ENCODE data around the gene CARS2. TPM values are rescaled to one million over a fixed set of nuclear protein-coding genes. Genes with fewer than 3 reads are reported as not detected.

CARS2 gene
- total and polyA plus RNA-seq, 2 experiments from 2014 or later = 39.0 to 53.5 TPM

DNA sequence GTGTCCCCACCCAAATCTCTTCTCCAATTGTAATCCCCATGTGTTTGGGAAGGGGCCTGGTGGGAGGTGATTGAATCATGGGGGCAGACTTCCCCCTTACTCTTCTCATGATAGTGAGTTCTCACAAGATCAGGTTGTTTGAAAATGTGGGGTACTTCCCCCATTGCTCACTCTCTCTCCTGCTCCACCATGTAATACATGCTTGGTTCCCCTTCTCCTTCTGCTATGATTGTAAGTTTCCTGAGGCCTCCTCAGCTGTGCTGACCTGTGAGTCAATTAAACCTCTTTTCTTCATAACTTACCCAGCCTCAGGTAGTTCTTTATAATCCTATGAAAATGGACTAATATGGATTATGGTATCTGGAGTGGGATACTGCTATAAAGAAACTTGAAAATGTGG is 31.6 kb upstream of the CARS2 start:
- TF ChIP-seq ZNF331 (CRISPR knock-in tag; IDR thresholded peaks at IDR 0.05; ENCODE audit: low read depth) (no peak), STAT1 (IDR thresholded peaks at IDR 0.05; ENCODE audit: unreplicated experiment) (no peak), JUNB (IDR thresholded peaks at IDR 0.05; ENCODE audit: unreplicated experiment) (no peak), ZNF114 (CRISPR knock-in tag; IDR thresholded peaks at IDR 0.05) (no peak), CREB1 (CRISPR knock-in tag; IDR thresholded peaks at IDR 0.05; ENCODE audit: low read depth) (no peak), EZH2phosphoT487 (IDR thresholded peaks at IDR 0.05; ENCODE audit: unreplicated experiment) (no peak), POLR2AphosphoS5 (IDR thresholded peaks at IDR 0.05; ENCODE audit: low read depth) (no peak), NANOG (IDR thresholded peaks at IDR 0.05; ENCODE audit: borderline replicate concordance) (no peak), EZH2 (IDR thresholded peaks at IDR 0.05; ENCODE audit: low read depth, unreplicated experiment) (no peak)
- TF ChIP-seq, protein P1, sequence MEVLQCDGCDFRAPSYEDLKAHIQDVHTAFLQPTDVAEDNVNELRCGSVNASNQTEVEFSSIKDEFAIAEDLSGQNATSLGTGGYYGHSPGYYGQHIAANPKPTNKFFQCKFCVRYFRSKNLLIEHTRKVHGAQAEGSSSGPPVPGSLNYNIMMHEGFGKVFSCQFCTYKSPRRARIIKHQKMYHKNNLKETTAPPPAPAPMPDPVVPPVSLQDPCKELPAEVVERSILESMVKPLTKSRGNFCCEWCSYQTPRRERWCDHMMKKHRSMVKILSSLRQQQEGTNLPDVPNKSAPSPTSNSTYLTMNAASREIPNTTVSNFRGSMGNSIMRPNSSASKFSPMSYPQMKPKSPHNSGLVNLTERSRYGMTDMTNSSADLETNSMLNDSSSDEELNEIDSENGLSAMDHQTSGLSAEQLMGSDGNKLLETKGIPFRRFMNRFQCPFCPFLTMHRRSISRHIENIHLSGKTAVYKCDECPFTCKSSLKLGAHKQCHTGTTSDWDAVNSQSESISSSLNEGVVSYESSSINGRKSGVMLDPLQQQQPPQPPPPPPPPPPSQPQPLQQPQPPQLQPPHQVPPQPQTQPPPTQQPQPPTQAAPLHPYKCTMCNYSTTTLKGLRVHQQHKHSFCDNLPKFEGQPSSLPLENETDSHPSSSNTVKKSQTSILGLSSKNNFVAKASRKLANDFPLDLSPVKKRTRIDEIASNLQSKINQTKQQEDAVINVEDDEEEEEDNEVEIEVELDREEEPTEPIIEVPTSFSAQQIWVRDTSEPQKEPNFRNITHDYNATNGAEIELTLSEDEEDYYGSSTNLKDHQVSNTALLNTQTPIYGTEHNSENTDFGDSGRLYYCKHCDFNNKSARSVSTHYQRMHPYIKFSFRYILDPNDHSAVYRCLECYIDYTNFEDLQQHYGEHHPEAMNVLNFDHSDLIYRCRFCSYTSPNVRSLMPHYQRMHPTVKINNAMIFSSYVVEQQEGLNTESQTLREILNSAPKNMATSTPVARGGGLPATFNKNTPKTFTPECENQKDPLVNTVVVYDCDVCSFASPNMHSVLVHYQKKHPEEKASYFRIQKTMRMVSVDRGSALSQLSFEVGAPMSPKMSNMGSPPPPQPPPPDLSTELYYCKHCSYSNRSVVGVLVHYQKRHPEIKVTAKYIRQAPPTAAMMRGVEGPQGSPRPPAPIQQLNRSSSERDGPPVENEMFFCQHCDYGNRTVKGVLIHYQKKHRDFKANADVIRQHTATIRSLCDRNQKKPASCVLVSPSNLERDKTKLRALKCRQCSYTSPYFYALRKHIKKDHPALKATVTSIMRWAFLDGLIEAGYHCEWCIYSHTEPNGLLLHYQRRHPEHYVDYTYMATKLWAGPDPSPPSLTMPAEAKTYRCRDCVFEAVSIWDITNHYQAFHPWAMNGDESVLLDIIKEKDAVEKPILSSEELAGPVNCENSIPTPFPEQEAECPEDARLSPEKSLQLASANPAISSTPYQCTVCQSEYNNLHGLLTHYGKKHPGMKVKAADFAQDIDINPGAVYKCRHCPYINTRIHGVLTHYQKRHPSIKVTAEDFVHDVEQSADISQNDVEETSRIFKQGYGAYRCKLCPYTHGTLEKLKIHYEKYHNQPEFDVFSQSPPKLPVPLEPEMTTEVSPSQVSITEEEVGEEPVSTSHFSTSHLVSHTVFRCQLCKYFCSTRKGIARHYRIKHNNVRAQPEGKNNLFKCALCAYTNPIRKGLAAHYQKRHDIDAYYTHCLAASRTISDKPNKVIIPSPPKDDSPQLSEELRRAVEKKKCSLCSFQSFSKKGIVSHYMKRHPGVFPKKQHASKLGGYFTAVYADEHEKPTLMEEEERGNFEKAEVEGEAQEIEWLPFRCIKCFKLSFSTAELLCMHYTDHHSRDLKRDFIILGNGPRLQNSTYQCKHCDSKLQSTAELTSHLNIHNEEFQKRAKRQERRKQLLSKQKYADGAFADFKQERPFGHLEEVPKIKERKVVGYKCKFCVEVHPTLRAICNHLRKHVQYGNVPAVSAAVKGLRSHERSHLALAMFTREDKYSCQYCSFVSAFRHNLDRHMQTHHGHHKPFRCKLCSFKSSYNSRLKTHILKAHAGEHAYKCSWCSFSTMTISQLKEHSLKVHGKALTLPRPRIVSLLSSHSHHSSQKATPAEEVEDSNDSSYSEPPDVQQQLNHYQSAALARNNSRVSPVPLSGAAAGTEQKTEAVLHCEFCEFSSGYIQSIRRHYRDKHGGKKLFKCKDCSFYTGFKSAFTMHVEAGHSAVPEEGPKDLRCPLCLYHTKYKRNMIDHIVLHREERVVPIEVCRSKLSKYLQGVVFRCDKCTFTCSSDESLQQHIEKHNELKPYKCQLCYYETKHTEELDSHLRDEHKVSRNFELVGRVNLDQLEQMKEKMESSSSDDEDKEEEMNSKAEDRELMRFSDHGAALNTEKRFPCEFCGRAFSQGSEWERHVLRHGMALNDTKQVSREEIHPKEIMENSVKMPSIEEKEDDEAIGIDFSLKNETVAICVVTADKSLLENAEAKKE (CRISPR knock-in tag; IDR thresholded peaks at IDR 0.05) = no peak
- TF ChIP-seq, protein P2, sequence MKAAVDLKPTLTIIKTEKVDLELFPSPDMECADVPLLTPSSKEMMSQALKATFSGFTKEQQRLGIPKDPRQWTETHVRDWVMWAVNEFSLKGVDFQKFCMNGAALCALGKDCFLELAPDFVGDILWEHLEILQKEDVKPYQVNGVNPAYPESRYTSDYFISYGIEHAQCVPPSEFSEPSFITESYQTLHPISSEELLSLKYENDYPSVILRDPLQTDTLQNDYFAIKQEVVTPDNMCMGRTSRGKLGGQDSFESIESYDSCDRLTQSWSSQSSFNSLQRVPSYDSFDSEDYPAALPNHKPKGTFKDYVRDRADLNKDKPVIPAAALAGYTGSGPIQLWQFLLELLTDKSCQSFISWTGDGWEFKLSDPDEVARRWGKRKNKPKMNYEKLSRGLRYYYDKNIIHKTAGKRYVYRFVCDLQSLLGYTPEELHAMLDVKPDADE (IDR thresholded peaks at IDR 0.05) = no peak
- TF ChIP-seq, protein P3, sequence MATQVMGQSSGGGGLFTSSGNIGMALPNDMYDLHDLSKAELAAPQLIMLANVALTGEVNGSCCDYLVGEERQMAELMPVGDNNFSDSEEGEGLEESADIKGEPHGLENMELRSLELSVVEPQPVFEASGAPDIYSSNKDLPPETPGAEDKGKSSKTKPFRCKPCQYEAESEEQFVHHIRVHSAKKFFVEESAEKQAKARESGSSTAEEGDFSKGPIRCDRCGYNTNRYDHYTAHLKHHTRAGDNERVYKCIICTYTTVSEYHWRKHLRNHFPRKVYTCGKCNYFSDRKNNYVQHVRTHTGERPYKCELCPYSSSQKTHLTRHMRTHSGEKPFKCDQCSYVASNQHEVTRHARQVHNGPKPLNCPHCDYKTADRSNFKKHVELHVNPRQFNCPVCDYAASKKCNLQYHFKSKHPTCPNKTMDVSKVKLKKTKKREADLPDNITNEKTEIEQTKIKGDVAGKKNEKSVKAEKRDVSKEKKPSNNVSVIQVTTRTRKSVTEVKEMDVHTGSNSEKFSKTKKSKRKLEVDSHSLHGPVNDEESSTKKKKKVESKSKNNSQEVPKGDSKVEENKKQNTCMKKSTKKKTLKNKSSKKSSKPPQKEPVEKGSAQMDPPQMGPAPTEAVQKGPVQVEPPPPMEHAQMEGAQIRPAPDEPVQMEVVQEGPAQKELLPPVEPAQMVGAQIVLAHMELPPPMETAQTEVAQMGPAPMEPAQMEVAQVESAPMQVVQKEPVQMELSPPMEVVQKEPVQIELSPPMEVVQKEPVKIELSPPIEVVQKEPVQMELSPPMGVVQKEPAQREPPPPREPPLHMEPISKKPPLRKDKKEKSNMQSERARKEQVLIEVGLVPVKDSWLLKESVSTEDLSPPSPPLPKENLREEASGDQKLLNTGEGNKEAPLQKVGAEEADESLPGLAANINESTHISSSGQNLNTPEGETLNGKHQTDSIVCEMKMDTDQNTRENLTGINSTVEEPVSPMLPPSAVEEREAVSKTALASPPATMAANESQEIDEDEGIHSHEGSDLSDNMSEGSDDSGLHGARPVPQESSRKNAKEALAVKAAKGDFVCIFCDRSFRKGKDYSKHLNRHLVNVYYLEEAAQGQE (IDR thresholded peaks at IDR 0.05; ENCODE audit: unreplicated experiment) = no peak
- TF ChIP-seq, protein P4, sequence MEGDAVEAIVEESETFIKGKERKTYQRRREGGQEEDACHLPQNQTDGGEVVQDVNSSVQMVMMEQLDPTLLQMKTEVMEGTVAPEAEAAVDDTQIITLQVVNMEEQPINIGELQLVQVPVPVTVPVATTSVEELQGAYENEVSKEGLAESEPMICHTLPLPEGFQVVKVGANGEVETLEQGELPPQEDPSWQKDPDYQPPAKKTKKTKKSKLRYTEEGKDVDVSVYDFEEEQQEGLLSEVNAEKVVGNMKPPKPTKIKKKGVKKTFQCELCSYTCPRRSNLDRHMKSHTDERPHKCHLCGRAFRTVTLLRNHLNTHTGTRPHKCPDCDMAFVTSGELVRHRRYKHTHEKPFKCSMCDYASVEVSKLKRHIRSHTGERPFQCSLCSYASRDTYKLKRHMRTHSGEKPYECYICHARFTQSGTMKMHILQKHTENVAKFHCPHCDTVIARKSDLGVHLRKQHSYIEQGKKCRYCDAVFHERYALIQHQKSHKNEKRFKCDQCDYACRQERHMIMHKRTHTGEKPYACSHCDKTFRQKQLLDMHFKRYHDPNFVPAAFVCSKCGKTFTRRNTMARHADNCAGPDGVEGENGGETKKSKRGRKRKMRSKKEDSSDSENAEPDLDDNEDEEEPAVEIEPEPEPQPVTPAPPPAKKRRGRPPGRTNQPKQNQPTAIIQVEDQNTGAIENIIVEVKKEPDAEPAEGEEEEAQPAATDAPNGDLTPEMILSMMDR (conservative IDR thresholded peaks at IDR 0.05; ENCODE audit: low read depth in 2 of 2) = no peak
- H3K27ac Mint-ChIP-seq = no peak overlapping the region
- DNase-seq (ENCODE audit: low spot score) (no peak), ATAC-seq (no peak)
- Histone ChIP-seq H3K36me3 (ENCODE audit: insufficient read depth) (no peaks in the 10 kb centered on the region), H3K27ac (ENCODE audit: low read depth) (no peak overlapping the region), H3K79me2 (replicated peaks; ENCODE audit: insufficient read depth) (no peaks in the 10 kb centered on the region), H3K4me1 (ENCODE audit: insufficient read depth) (no peaks in the 10 kb centered on the region), H3K27me3 (ENCODE audit: insufficient read depth) (no peaks in the 10 kb centered on the region), H3K9me2 (ENCODE audit: insufficient read depth) (peaks cover 7% of the 10 kb centered on the region; the same call in 1 of the 2 replicates), H3K4me2 (no peak overlapping the region), H2AFZ (no peak overlapping the region), H3K4me3 (no peak overlapping the region), H4K20me1 (replicated peaks; ENCODE audit: insufficient read depth) (no peaks in the 10 kb centered on the region), H3F3A (replicated peaks; ENCODE audit: low read depth) (no peaks in the 10 kb centered on the region)
- no peak overlapping the region for H3K4me3 Mint-ChIP-seq
- H3K4me1 Mint-ChIP-seq = no peaks in the 10 kb centered on the region; the same call in 2 of the 3 replicates
- peaks cover 23% of the 10 kb centered on the region for H3K36me3 Mint-ChIP-seq (ENCODE audit: low read depth)
- peaks cover 33% of the 10 kb centered on the region for H3K9me3 Mint-ChIP-seq
- H3K27me3 Mint-ChIP-seq (ENCODE audit: insufficient read depth, low read depth, poor library complexity) = peaks cover 3% of the 10 kb centered on the region

All from GM23338 (cell line).